Aorta (tissue), 5 donors: ENCODE data around the gene RANBP9. TPM values are rescaled to one million over a fixed set of nuclear protein-coding genes. Genes with fewer than 3 reads are reported as not detected.
A peak's percentile ranks its signal among the peaks of the same experiment; 100 is the strongest.

Experiments
- ATAC-seq: fragments of 200-7000 bp; cut with Tn5 transposase; one replicate; pipeline ENCODE4 v1.9.1; 2022; ENCODE audit warnings: moderate library complexity; ENCODE audit not compliant: low FRiP score
- DNase-seq, 2 donors: peaks; one replicate each; pipeline ENCODE4 v3.0.0-alpha.2; 2020
- H3K27ac ChIP-seq, 2 donors: one replicate each; pipeline ENCODE4 v1.5.1; 2013; ENCODE audit warnings: low read length in 2 of 2, mild to moderate bottlenecking in 2 of 2, moderate library complexity in 2 of 2, control low read depth in 1 of 2, inconsistent platforms in 1 of 2, low read depth in 1 of 2
- H3K27me3 ChIP-seq, 2 donors: one replicate each; pipeline ENCODE4 v1.6.1; 2013; ENCODE audit warnings: control low read depth in 1 of 2, low read length in 1 of 2, mild to moderate bottlenecking in 1 of 2, moderate library complexity in 1 of 2; ENCODE audit not compliant: insufficient read depth in 2 of 2, control insufficient read depth in 1 of 2
- H3K36me3 ChIP-seq, 2 donors: one replicate each; pipeline ENCODE4 v1.6.1; 2013; ENCODE audit warnings: control low read depth in 1 of 2, low read length in 1 of 2, mild to moderate bottlenecking in 1 of 2; ENCODE audit not compliant: insufficient read depth in 2 of 2, control insufficient read depth in 1 of 2
- H3K4me1 ChIP-seq, 2 donors: one replicate each; pipeline ENCODE4 v1.6.1; 2013; ENCODE audit warnings: low read length in 2 of 2, control low read depth in 1 of 2, mild to moderate bottlenecking in 1 of 2, moderate library complexity in 1 of 2; ENCODE audit not compliant: insufficient read depth in 2 of 2, control insufficient read depth in 1 of 2
- H3K4me3 ChIP-seq, 2 donors: one replicate each; pipeline ENCODE4 v1.5.1; 2013; ENCODE audit warnings: low read length in 2 of 2, control low read depth in 1 of 2, mild to moderate bottlenecking in 1 of 2
- H3K9me3 ChIP-seq: one replicate; pipeline ENCODE4 v1.6.1; 2013; ENCODE audit warnings: mild to moderate bottlenecking, low read length; ENCODE audit not compliant: control insufficient read depth
- WGBS, 2 donors: extraction: QIAGEN DNeasy Blood & Tissue Kit; methylation state at CpG; one replicate each; pipeline ENCODE4 v1.1.7; 2013; 5-methylcytosine and 5-hydroxymethylcytosine counted together
- intact Hi-C, 2 donors: fragments of 100-400 bp; cut with DNase I; formaldehyde crosslinking; loops; one replicate each; pipeline versions ENCODE4 v1.14.2 to v1.15.0; 2022
- polyA plus RNA-seq, 2 donors: library from polyadenylated mRNA; stranded (reverse); fragments of 200-250 nt; gene quantifications; one replicate each; pipeline ENCODE4 v1.2.3, GENCODE V29; 2013
- total RNA-seq, 2 donors: library from RNA; stranded (reverse); fragmentation: NEBNext Ultra II Directional; extraction: Animal tissue kit (Norgen Biotek cat#: 25700); gene quantifications; one replicate each; pipeline ENCODE4 v1.2.1, GENCODE V29; 2021
- donor health status: healthy with polysubstance abuse.
- donor health status: Bipolar disorder and iron deficiency.
- donor health status: DM: no; HTN: no; CAD: no.
- donor health status: DM: no; HTN: no; CAD: no.
- donor health status: DM: yes; HTN: yes; CAD: no.

RANBP9 gene
- total and polyA plus RNA-seq, 4 donors, result 29.2 to 64.5 (median 42.1) TPM

DNA sequence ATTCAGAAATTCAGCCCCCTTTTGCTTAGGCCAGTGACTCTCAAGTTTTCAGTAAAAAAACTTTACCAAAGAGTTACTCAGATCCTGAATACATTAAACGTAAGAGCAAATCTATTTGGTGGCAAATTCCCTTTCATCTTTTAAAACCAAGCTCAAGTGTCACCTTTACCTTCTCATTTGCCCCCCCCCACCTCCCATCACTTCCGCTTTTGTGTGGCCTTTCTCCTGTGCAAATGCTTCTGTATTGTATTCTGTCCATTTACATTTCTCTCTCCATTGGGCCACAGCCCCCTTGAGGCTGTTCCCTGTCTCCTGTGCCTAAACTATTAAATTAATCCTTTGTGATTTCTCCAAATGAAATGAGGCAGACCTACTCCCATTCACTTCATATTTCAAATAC is 94.6 kb downstream of the RANBP9 start:
- Histone ChIP-seq H3K27ac (no peak overlapping the region), H3K4me3 (no peak overlapping the region), H3K9me3 (no peaks in the 10 kb centered on the region), H3K36me3 (peaks cover 0 to 3% of the 10 kb centered on the region in 2 donors), H3K4me1 (peaks cover 0 to 3% of the 10 kb centered on the region in 2 donors), H3K27me3 (no peaks in the 10 kb centered on the region)
- ATAC-seq (no peak), DNase-seq (no peak)
- intact Hi-C loops, result loop anchor here (5.0 to 10.0 kb wide), 3 partner anchors 95 to 150 kb away; partner anchors contain the start of gene RANBP9 (in 1 of the 2)
- 74 to 83% methylated on average over 2 of the region's 2 CpGs for WGBS, 2 donors

GRCh38 chr6:13615792-13616120 is 95.9 kb downstream of the RANBP9 start:
- H3K36me3 ChIP-seq, result peaks cover 0 to 3% of the 10 kb centered on the region in 2 donors
- intact Hi-C loops, result loop anchor here (1.0 to 10.0 kb wide), 4 partner anchors 96 to 152 kb away; partner anchors contain the start of gene RANBP9 (in 2 of the 2)
- peak; percentile 76 to 87 for DNase-seq
- H3K9me3 ChIP-seq, result no peaks in the 10 kb centered on the region
- peak; percentile 72 for ATAC-seq
- WGBS, 2 donors, result 0 to 1% methylated on average over 14 of the region's 14 CpGs
- H3K4me3 ChIP-seq, result peak overlapping the region; percentile 55 to 74
- H3K4me1 ChIP-seq, result peaks cover 0 to 3% of the 10 kb centered on the region in 2 donors
- no peaks in the 10 kb centered on the region for H3K27me3 ChIP-seq
- peak overlapping the region; percentile 78 to 80 for H3K27ac ChIP-seq

DNA sequence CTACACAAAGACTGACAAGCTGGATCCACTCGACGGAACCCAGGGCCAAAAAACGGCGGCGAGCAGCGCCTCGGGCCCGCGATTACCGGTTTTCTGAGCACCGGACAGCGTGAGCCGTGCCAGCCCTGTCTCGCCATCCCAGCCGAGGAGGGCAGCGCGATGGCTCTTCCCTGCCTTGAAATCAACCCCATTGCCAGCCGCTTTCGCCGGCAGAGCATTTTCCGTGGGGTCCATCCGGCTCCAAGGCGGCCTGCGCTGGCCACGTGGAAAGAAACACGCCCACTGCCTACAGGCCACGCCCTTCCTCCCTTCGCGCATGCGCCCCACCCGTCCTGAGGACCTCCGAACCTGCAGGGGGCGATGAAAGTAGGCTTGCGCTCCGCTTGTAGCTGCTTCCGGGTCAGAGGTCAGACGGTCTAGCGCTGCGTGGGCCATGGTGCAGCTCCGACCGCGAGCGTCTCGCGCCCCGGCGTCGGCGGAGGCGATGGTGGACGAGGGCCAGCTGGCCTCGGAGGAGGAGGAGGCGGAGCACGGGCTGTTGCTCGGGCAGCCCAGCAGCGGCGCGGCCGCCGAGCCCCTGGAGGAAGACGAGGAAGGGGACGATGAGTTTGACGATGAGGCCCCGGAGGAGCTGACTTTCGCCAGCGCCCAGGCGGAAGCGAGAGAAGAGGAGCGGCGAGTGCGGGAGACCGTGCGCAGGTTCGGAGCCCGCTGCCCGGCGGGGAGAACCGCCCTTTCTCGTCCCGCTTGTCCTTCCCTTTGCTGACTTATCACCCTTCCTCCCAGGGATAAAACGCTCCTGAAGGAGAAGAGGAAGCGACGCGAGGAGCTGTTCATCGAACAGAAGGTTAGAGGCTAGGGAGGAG is 96.5 kb downstream of the RANBP9 start, which contains the start of gene NOL7:
Gene NOL7 (plus strand): TSS at position 410 of the 866 bp plus-strand sequence. CDS start 24 bp downstream, at position 434.
- H3K27ac ChIP-seq, result peak within 1 kb of the TSS; percentile 78 to 80
- DNase-seq, result peak; percentile 98 to 99
- WGBS, 2 donors, result 0 to 1% methylated on average over 81 to 85 of the region's 85 CpGs
- H3K9me3 ChIP-seq, result no peaks in the 10 kb centered on the region
- no peaks in the 10 kb centered on the region for H3K27me3 ChIP-seq
- peaks cover 0 to 3% of the 10 kb centered on the region in 2 donors for H3K4me1 ChIP-seq
- intact Hi-C loops, result loop anchor here (1.0 to 10.0 kb wide), 4 partner anchors 96 to 152 kb away; partner anchors contain the start of gene RANBP9 (in 2 of the 2)
- peaks cover 0 to 3% of the 10 kb centered on the region in 2 donors for H3K36me3 ChIP-seq
- H3K4me3 ChIP-seq, result peak within 1 kb of the TSS; percentile 55 to 74
- peak; percentile 99 for ATAC-seq

DNA sequence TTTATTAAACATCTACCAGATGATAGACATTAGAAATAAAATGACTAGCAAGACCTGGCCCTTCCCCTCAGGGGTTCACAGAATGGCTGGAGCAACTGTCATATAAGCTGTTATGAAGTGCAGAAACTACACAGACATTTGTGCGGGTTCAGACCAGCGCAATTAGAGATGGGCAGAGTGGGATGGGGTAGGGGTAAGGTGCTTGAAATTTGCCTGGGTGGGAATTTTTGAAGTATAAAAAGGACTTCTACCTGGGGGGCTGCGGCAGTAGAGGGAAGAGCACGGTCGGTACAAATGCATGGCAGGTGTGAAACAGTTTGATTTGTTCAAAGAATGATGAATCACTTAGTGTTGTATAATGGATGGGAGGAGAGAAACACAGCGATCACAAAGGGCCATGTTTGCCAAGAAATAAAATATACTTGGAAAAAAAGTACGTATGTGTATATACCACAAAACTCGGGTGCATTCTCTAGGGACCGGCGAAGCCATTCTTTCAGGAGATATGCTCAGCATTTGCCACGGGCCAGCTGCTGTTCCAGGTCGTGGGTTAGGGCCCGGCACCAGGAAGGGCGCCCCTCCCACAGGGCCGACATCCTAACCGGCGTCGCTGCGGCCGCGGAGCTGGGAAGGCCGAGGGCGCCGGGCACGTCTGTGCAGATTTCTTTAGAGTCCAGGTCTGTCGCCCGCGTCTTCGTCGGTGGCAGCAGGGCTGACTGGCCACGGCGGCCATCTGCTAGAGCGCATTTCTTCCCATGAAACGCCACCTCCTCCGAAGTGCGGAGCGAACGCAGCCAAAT is 97.3 kb downstream of the RANBP9 start:
- no peaks in the 10 kb centered on the region for H3K9me3 ChIP-seq
- 5% methylated on average over 38 of the region's 38 CpGs for WGBS, 2 donors
- H3K36me3 ChIP-seq, result peaks cover 0 to 3% of the 10 kb centered on the region in 2 donors
- no peaks in the 10 kb centered on the region for H3K27me3 ChIP-seq
- peak overlapping the region; percentile 22 to 54 for H3K4me3 ChIP-seq
- peaks cover 0 to 3% of the 10 kb centered on the region in 2 donors for H3K4me1 ChIP-seq
- intact Hi-C loops, result loop anchor here in 1 of 2 donors (10.0 kb wide), 1 partner anchor 150 kb away; no protein-coding TSS in a partner anchor
- H3K27ac ChIP-seq, result peak overlapping the region in 1 of 2 donors; percentile 29
- DNase-seq, result peak in 1 of 2 donors; percentile 86
- peak; percentile 70 for ATAC-seq

DNA sequence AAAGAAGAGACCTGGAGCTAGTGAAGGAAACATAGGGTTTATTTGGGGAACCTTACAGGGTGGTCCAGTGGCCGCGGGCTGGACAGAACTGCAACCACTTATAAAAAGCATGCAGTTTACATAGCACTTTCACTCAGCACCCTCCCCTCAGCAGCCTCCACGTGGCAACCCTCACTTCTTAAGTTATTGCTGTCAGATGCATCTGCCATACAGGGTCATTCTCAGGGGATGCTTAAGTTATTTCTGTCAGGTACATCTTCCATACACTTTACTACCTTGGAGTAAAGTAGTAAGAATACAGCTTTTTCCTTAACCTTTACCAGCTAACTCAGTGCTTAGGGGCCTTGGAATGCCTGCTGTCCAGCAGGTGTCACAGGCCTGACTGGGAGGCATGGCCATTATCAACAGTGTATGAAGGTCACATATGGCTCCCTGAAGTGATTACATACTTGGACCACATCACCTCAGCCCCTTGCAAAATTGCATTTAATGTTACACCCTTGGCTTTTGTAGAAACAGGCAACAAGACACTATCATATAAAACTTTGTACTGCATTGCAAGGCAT is 98.5 kb downstream of the RANBP9 start:
- H3K27ac ChIP-seq, result no peak overlapping the region
- H3K27me3 ChIP-seq, result no peaks in the 10 kb centered on the region
- DNase-seq (no peak), ATAC-seq (no peak)
- H3K4me1 ChIP-seq, result peaks cover 0 to 3% of the 10 kb centered on the region in 2 donors
- H3K4me3 ChIP-seq, result no peak overlapping the region
- intact Hi-C loops, result loop anchor here in 1 of 2 donors (10.0 kb wide), 1 partner anchor 152 kb away; no protein-coding TSS in a partner anchor
- WGBS, 2 donors, result 66 to 71% methylated on average over 3 of the region's 3 CpGs
- H3K36me3 ChIP-seq, result peaks cover 0 to 3% of the 10 kb centered on the region in 2 donors
- H3K9me3 ChIP-seq, result no peaks in the 10 kb centered on the region

- Histone ChIP-seq H3K27me3 (no peaks in the 10 kb centered on the region), H3K9me3 (no peaks in the 10 kb centered on the region), H3K4me3 (no peak overlapping the region), H3K4me1 (peaks cover 0 to 3% of the 10 kb centered on the region in 2 donors), H3K27ac (no peak overlapping the region), H3K36me3 (no peaks in the 10 kb centered on the region)
- 60 to 61% methylated on average over 4 of the region's 4 CpGs for WGBS, 2 donors
- ATAC-seq (no peak), DNase-seq (no peak)
- intact Hi-C loops, result loop anchor here in 1 of 2 donors (10.0 kb wide), 1 partner anchor 153 kb away; no protein-coding TSS in a partner anchor
These were observed 99.9 kb downstream of the RANBP9 start for GRCh38 chr6:13611715-13612114.

DNA sequence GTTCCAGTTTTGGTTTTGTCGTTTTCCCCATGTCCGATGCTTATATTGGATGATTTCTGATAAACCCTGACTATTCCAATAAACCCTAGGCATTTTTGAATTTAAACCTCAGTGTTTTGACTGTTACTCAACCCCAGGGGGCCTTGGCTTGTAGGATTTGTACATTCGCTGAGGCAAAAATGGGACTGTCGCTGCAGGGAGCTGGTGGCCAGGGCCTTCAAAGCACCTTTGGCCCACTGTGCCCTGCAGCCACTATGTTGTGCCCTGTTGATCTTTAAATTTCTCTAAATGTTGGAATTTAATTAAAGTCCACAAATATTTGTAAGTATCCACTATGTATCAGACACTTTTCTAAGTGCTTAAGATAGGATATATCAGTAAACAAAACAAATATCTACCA is 106.0 kb downstream of the RANBP9 start:
- H3K9me3 ChIP-seq, result no peaks in the 10 kb centered on the region
- no peak overlapping the region for H3K27ac ChIP-seq
- ATAC-seq (no peak), DNase-seq (no peak)
- H3K27me3 ChIP-seq, result no peaks in the 10 kb centered on the region
- H3K4me1 ChIP-seq, result no peaks in the 10 kb centered on the region
- peaks cover 3 to 4% of the 10 kb centered on the region in 2 donors for H3K36me3 ChIP-seq
- no peak overlapping the region for H3K4me3 ChIP-seq
- intact Hi-C loops, result no loop called here
- 86 to 92% methylated on average over 4 of the region's 4 CpGs for WGBS, 2 donors
